Stimulated activated CD4-positive, alpha-beta T cell treated with anti-CD3 and anti-CD28 coated beads, Interleukin-4, amount 100 ng/mL, for 24 hours (primary cell): ENCODE data around the gene RBAK.
"Not testable (repeated sequence)": the region's sequence is repeated elsewhere in the genome, so short reads cannot be mapped to it uniquely, and the experiment has no call there.

Experiments
- DNase-seq: peaks from one replicate; pipeline ENCODE4 v3.0.0-alpha.2; 2020

RBAK gene

GRCh38 chr7:5045558-5046396, at the start of gene RBAK:
Gene RBAK, plus strand, starts transcription at chr7:5045860. Its CDS starts 2,217 bp downstream, at chr7:5048077.
- peak; percentile 90 for DNase-seq

DNA sequence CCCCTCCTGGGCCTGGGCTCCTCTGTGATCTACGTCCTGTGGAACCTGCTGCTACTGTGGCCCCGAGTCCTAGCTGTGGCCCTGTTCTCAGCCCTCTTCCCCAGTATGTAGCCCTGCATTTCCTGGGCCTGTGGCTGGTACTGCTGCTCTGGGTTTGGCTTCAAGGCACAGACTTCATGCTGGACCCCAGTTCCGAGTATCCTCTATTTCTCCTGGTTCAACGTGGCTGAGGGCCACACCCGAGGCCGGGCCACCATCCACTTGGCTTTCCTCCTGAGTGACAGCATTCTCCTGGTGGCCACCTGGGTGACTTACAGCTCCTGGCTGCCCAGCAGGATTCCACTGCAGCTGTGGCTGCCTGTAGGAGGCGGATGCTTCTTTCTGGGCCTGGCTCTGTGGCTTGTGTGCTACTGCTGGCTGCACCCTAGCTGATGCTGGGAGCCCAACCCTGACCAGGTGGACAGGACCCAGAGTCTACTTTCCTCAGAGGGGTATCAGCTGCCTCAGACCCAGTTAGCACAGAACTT, 48.9 kb upstream of the RBAK start:
- no peak for DNase-seq

DNA sequence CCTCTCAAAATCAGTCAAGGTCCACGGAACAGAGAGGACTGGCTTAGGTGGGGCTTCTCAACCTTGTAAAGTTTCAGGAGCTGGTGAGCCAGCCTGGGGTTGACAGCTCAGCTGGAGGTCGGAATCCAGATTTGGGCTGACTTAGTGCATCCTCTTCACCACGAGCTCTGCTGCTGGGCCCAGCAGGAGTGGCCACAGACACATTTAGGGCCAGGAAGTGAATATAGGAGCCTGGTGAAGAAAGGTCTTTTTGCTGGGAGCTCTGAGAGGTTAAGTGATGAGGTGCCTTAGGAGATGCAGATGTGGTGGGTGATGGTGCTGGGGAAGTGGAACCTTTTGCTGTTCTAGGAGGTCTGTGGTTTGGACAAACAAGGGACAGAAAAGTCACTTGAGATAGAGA, 47.4 kb upstream of the RBAK start:
- no peak for DNase-seq

- DNase-seq: no peak
Measured at GRCh38 chr7:4998910-4999309, 46.8 kb upstream of the RBAK start.

DNA sequence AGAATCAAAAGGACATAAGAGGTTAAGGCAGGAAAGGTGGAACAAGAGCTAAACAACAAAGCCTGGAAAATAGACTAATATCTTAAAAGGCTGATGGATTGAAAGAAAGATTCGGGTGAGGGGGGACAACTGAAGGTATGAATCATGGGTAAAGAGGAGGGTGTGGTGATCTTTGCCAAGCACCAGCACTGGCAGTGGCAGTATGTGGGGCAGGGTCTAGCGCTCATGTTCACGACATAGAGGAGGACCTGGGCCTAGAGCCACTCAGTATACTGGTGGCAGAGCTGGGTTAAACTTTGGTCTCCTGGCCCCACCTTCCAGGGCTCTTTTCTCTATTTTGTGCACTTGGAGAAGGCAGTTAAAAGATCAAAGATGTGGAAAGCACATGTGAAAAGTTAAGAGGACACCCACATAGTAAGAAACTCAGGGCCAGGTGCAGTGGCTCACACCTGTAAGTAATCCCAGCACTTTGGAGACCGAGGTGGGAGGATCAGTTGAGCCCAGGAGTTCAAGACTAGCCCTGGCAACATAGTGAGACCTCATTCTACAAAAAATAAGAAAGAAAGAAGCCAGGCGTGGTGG, 46.2 kb upstream of the RBAK start:
- no peak for DNase-seq

- DNase-seq: no peak
Measured at GRCh38 chr7:5001003-5001402, 44.7 kb upstream of the RBAK start.

- DNase-seq: no peak
Measured at GRCh38 chr7:5001911-5002310, 43.7 kb upstream of the RBAK start.

DNA sequence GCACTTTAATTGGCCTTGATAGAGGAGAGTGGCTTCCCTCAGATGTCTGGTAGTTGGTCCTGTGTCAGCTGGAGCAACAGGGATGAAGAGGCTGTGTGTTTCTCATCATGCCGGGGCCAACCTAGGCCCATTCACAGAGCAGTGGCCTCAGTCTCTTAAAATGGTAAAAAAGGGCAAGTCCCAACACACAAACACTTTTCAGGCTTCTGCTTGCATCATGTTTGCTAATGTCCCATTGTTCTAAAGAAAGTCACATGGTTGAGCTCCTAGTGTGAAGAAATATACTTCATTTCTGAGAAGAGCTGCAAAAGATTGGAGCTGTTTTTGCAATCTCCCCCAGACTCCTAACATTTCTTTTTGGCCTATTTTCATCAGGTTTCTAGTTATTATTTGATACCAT, 40.6 kb upstream of the RBAK start:
- DNase-seq: no peak

DNA sequence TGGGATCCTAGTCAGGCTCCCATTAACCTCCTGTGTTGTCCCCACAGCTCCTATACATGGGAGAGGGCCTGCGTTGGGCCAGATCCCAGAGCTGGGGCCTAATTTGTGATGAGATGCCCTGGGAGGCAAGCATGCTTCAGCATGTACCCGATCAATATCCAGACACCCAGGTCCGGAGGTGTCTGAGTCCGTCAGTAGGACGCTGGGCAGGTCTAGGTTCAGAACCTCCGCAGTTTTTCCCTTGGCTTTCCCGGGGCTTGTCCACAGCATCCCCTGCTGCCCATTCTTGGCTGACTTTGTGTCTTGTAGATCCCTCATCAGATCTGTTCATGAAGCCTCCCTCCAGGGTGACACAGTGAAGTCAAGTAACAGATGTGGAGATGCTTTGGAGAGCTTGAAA, 32.7 kb upstream of the RBAK start:
- no peak for DNase-seq

DNA sequence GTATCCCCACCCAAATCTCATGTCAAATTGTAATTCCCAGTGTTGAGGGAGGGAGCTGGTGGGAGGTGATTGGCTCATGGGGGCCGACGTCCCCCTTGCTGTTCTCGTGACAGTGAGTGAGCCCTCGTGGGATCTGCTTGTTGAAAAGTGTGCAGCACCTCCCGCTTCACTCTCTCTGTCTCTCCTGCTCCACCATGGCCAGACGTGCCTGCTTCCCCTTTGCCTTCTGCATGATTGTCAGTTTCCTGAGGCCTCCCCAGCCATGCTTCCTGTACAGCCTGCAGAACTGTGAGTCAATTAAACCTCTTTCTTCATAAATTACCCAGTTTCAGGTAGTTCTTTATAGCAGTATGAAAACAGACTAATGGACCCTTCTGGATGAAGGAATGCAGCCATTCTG, 29.7 kb upstream of the RBAK start:
- DNase-seq: not testable (repeated sequence)

DNA sequence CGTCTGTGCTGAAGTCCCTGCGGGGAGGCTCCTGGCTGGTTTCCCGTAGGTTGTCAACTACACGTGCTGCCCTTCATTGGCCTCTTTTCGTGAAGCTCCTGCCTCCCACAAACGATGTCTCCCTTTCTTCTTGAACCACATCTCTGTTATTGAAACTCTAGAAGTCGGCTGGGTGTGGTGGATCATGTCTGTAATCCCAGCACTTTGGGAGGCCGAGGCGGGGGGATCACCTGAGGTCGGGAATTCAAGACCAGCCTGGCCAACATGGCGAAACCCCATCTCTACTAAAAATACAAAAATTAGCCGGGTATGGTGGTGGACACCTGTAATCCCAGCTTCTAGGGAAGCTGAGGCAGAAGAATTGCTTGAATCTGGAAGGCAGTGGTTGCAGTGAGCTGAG, 28.0 kb upstream of the RBAK start:
- DNase-seq: not testable (repeated sequence)

- no peak for DNase-seq
Measured at GRCh38 chr7:5020098-5020497, 25.6 kb upstream of the RBAK start.

DNA sequence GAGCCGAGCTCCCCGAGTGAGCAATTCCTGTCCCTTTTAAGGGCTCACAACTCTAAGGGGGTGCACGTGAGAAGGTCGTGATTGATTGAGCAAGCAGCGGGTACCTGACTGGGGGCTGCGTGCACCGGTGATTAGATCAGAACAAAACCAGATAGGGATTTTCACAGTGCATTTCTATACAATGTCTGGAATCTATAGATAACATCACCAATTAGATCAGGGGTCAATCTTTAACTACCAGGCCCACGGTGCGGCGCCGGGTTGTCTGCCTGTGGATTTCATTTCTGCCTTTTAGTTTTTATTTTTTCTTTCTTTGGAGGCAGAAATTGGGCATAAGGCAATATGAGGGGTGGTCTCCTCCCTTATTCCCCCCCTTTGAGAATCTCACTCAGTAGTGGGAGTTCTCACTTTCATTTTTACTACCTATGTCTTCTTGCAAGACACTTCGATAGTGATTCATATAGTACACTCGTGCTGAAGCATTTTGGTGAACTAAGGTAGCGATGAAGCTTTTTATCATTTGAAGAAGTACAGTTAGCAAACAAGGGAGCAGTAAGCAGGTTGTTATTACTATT, 24.6 kb upstream of the RBAK start:
- DNase-seq: not testable (repeated sequence)

DNA sequence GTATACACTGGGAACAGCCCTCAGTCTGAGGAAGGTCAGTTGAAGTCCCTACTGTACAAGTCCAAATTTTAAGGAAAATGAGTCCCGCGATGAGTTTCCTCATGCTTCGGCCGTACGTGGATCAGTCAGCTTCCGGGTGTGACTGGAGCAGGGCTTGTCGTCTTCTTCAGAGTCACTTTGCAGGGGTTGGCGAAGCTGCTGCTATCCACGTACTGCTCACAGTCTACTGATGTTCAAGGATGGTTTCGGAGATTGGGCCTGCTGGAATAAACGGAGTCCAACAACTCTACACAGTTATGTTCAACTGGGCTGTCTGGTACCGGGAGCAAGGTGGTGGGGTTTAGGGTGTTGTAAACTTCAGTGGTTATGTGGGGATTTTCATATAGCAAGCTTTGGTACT, 22.0 kb upstream of the RBAK start:
- DNase-seq: not testable (repeated sequence)

GRCh38 chr7:5027796-5028410, 17.8 kb upstream of the RBAK start:
- DNase-seq: not testable (repeated sequence)

DNA sequence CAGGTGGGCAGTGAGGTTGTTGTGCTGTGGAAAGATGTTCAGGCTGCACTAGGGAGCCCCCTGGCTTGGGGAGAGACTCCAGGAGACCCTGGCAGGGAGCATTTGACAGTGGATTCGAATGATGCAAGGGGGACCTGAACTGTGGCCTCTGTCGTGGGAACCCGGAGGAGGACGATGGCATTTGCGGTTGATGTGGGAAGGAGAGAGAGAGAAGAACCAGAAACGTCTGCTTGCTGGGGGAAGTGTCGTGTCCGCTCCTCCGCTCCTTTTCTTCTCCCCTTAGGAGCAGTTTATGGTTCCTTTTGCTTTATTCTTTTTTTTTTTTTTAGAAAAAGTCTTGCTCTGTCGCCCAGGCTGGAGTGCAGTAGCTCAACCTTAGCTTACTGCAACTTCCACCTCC, 12.5 kb upstream of the RBAK start:
- DNase-seq: not testable (repeated sequence)

DNA sequence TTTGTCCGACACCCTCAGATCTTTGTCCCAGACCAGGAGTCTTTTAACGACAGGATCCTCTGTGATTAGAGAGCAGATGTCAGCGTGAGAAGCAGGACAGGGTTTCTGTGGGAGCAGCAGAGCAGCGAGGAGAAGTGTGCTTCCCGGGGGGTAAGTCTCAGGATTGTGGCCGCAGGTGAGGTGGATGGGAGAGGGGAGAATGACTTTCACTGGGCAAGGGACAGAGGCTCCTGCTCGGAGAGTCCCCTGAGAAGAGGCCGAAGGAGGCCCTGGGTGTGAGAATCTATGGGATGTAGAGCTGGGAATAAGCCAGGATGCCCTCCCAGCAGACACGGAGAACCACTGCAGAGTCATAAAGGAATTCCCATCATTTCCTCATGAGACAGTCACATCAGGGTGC, 10.4 kb upstream of the RBAK start:
- DNase-seq: no peak

- DNase-seq: no peak
Measured at GRCh38 chr7:5036446-5036845, 9.2 kb upstream of the RBAK start.

DNA sequence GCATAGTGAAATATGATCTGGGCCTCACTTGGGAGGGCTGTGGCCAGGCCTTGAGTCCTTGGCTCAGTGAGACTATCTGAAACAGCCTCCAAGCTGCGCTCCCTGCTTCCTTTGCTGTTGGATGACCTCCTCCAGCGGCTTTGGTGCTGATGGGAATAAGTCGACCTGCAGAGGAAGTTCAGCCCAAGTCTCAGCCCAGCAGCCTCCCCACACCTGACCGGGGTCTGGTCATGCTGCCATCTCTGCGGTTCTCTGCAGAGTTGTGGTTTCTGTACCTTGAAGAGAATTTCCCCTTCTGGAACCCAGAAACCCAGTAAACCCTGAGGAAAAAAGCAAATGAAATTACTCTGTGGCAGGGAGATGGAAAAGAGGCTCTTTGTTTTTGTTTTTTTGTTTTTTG, 4.6 kb upstream of the RBAK start:
- DNase-seq: no peak

DNA sequence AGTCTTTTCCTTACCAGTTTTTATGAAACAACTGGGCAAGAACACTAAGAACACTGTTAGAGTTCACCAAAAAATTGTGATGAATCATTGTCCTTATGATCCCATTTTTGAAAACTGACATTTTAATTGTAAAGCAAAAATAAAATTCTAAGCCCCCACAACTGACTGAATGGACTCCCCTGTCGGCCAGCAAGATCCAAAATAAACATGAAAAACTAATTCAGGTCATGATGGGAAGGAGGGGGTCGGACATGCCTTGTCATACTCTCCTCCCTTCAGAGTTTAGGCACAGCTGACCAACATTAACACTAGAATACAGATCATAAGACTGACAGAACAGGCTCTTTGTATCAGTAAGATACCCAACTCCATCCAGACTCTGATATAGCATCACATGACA, 2.0 kb upstream of the RBAK start:
- no peak for DNase-seq

- DNase-seq: peak; percentile 6
Measured at GRCh38 chr7:5046397-5046732, 705 bp downstream of the RBAK start.

GRCh38 chr7:5047127-5047526, 1.5 kb downstream of the RBAK start:
- DNase-seq: not testable (repeated sequence)

GRCh38 chr7:5050676-5051075, 5.0 kb downstream of the RBAK start:
- no peak for DNase-seq

DNA sequence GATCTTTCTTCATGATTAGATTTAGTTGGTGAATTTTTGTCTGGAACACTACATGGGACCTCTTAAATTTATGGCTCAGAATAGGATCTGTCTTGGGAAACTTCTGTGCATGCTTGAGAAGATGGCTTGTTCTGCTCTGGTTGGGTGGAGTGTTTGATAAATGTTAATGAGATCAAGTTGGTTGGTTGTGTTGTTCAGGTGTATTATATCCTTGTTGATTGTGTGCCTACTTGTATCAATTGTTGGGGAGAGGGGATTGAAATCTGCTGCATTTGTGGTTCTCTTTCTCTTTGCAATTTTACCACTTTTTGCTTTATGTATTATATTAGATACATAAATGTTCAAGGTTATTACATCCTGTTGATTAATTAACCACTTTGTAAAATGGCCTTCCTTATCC, 6.1 kb downstream of the RBAK start:
- DNase-seq: not testable (repeated sequence)
